HG03108 (cell line): Measurements from ENCODE around the gene CCHCR1.
"Not testable (repeated sequence)": the region's sequence is repeated elsewhere in the genome, so short reads cannot be mapped to it uniquely, and the experiment has no call there.

Experiments used
- ATAC-seq: cut with Tn5 transposase; IDR thresholded peaks from one replicate; pipeline ENCODE4 v1.9.1; 2021; ENCODE audit warnings: moderate library complexity; ENCODE audit not compliant: unreplicated experiment

Gene CCHCR1, protein sequence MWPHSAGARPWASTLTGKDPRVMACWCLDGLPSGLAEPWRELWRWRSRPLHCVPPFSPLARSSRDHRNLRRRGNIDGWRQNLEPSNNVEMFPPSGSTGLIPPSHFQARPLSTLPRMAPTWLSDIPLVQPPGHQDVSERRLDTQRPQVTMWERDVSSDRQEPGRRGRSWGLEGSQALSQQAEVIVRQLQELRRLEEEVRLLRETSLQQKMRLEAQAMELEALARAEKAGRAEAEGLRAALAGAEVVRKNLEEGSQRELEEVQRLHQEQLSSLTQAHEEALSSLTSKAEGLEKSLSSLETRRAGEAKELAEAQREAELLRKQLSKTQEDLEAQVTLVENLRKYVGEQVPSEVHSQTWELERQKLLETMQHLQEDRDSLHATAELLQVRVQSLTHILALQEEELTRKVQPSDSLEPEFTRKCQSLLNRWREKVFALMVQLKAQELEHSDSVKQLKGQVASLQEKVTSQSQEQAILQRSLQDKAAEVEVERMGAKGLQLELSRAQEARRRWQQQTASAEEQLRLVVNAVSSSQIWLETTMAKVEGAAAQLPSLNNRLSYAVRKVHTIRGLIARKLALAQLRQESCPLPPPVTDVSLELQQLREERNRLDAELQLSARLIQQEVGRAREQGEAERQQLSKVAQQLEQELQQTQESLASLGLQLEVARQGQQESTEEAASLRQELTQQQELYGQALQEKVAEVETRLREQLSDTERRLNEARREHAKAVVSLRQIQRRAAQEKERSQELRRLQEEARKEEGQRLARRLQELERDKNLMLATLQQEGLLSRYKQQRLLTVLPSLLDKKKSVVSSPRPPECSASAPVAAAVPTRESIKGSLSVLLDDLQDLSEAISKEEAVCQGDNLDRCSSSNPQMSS

DNA sequence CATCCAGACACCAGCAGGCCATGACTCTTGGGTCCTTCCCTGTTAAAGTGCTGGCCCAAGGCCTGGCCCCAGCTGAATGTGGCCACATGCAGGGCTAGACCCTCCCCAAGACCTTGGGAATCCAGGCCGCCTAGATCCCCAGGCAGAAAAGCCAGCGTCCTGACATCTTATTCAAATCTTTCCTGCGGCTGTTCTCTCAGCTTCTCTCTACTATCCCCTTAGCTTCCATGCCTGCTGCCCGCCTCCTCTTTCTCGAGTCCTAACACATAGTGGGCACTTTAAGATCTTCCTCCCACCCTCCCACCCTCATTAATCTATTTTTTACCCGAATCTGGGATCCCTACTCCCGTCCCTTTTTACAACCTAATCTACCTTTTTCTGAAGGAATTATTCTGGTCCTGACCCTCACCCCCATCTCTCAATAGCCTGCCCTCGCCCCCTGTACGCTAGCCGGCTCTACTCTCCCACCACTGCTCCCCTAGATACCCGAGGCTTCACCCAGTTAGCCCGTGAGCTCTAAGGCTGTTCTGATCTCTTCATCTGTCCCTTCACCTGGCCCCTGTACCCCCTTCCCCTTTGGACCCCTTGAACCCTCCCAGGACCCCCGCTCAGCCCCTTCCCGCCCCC is at the start of gene CCHCR1:
Gene CCHCR1, minus strand, starts transcription at position 290 of the 627 bp plus-strand sequence. Its CDS starts 202 bp downstream, at position 88.
- no peak for ATAC-seq

DNA sequence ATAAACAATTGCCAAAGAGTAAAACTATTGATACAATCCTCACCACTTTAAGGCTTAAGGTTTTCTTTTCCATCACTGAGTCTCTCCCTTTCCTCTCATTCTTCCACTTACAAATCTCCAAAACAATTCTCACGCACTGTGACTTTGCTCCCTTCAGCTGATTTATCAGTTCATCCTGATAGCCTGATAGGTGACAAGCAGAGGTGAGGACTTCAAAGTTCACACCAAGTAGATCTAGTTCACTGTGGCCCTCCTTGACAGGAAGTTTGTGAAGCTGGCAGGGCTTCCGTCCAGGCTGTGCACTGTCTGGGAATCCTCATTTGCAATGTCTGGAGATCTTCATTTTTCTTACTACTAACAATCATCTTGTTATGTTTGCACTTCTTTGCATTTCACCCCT is 48.0 kb upstream of the CCHCR1 start:
- no peak for ATAC-seq

DNA sequence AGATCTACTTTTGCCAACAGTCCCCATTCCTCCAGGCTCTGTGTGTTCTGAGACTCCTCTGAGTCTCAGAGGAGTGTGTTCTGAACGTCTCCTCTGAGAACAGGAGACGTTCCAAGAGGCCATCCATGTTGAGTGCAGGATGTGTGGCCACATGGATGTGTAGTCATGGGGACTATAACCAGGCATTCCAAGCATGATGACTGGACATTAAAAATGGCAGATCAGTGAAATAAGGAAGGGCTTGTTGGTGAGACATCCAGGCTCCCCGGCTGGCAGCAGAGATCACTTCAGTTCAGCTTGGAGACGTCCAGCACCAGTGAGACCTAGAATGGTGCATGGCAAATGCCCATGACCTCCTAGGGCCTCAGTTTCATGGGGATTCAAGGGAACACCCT is 47.1 kb upstream of the CCHCR1 start:
- ATAC-seq: no peak

DNA sequence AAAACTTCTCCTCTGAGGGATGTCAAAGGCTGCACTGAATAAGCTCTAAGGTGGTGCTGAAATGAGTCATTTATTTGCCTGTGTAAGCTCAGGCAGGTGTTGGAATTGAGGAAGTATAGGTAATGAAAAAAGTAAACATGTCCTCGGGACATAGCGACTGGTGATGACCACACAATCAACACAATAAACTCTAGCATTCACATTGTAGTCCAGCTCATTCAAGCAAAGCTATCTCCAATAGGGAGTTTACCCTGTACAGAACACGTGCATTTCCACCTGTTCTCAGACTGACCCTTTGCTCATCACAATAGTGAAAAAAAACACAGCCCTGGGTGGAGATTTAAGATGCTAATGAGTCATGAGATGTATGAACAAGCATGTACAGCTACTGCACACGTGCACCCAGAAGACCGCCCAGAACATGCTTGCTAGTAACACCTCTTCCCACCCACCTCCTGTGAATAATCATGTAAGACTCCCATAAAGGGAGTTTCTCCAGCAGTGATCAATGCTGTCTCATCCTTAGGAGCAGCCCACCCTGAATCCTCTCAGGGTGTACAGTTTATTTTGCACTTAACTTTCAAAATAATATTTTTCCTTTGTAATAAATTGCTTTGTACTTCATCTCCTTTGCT is 45.9 kb upstream of the CCHCR1 start:
- ATAC-seq: peak; percentile 46

DNA sequence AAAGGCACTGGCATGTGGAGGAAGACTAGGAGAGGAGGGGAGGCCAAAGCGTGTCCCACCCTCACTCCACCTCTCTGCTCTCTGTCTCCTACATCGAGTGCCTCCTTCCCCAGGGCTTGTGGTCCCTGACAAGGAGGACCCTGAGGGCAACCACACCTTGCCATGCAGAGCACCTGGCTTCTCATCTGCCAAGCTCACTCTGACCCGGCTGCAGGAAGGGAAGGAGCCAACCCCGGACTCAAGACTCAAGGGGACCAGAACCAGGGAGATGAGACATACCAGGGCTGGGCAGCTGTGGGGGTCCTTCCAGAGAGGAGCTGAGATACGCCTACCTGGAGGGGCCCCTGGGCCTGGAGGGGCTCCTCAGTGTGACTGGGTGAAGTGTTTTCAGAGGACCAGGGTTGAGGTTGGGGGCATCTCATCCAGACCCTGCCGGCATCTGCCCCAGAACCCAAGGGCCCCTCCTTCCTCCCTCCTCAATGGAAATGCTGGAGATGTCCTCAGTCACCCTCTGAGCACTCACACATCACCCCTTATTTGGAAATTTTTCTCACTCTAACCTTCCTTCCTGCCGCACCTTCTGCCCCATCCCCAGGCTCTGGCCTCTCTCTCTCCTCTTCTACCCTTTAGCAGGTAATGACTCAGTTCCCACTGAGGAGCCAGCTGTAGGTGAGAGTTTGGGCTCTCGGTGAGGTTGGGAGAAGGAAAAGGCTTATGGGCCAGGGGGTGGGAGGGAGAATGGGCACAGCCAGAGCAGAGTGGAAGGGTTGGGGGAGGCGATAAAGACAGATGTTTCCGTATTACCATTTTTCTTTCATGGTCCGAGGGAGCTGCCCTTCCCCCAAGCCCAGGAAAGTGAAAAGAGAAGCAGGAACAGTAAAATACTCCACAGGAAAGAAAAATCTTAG is 44.9 kb upstream of the CCHCR1 start:
- no peak for ATAC-seq

DNA sequence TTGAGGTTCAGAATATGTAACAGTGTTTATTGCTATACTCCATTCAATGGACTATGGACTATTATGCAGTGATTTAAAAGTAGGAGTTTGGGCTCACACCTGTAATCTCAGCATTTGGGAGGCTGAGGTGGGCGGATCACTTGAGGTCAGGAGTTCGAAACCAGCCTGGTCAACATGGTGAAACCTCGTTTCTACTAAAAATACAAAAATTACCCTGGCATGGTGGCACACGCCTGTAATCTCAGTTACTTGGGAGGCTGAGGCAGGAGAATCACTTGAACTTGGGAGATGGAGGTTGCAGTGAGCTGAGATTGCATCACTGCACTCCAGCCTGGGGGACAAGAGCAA is 41.5 kb upstream of the CCHCR1 start:
- ATAC-seq: not testable (repeated sequence)

DNA sequence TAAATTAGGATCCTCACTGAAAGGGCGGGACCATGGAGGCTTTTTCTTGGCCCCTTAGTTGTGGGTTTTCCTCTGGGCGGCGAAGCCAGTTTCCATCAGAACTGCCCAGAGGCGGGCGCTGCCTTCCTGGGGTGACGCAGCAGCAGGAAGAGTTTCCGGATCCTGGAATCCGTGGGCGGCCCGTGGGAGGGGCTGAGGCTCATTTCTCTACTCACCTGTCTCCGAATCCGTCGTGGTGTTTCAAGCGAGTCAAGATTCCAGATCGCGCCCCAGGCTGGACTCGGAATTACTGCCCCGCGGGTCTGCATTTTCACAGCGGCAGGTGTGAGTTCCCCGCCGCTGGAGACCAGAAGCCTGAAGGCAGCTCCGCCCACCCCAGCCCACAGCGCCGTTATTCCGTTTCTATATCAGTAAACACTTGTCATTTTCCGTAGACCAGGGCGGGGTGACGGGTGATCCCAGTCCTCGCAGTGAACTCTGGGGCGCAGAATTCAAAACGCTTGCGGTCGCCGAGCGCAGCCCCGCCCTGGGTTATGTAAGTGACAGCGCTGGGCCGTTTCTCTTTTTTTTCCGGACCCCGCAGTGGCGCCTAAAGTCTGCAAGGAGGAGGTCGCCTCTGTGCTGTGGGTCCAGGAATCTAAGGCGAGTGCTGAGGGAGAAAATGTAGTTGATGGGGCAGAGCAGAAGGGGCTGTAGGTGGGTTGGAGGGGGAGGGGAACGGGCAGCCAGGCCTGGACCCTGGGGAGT is 40.1 kb upstream of the CCHCR1 start:
- peak; percentile 62 for ATAC-seq

GRCh38 chr6:31196251-31197022 is 38.8 kb upstream of the CCHCR1 start:
- ATAC-seq: not testable (repeated sequence)

- ATAC-seq: not testable (repeated sequence)
These were observed 37.8 kb upstream of the CCHCR1 start for GRCh38 chr6:31195308-31195979.

DNA sequence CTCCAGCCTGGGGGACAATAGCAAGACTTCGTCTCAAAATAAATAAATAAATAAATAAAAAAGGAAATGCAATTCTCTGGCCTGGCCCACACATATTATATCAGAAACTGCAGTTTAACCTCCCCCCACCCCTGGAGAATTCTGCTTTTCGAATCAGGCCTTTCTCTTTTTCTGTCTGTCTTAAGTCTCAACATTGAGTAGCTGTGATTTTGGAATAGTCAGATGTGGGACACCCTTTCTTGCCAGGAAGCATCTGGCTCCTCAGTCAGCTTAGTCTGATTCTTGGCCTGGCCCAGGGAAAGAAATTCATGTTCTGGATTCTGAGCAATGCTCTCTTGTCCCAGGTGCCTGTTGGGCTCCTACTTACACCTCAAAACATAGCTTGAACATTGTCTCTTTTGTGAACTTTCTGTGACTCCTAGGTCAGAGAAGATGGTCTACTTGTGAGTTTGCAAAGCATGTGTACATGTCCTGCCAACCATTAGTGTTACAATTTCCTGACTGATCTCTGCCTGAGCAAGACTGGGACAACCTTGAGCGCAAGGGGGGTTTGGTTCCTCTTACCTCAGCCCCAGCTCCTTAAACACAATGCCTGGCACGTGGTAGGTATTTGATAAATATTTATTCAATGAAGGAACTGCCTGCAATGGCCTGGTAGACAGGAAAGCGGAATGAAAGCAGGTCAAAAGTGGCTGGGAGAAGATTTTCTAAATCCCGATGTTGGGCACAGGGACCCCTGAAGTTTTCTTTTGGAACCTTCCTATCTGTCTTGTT is 36.6 kb upstream of the CCHCR1 start:
- ATAC-seq: no peak

GRCh38 chr6:31193206-31193605 is 35.6 kb upstream of the CCHCR1 start:
- ATAC-seq: no peak

DNA sequence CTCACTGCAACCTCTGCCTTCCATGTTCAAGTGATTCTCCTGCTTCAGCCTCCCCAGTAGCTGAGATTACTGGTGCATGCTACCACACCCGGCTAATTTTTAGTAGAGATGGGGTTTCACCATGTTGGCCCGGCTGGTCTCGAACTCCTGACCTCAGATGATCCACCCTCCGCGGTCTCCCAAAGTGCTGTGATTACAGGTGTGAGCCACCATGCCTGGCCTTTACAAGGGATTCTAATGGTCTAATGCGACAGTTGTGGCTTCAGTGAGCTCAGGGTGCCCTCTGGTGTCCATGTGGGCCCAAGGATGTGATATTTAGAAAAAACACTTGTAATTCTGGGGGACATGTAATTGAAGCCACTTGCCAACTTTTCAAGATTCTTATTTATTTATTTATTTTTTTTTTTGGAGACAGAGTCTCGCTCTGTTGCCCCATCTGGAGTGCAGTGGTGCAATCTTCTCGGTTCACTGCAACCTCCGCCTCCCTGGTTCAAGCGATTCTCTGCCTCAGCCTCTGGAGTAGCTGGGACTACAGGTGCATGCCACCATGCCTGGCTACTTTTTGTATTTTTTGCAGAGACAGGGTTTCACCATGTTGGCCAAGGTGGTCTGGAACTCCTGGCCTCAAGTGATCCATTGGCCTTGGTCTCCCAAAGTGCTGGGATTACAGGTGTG is 35.0 kb upstream of the CCHCR1 start:
- not testable (repeated sequence) for ATAC-seq

DNA sequence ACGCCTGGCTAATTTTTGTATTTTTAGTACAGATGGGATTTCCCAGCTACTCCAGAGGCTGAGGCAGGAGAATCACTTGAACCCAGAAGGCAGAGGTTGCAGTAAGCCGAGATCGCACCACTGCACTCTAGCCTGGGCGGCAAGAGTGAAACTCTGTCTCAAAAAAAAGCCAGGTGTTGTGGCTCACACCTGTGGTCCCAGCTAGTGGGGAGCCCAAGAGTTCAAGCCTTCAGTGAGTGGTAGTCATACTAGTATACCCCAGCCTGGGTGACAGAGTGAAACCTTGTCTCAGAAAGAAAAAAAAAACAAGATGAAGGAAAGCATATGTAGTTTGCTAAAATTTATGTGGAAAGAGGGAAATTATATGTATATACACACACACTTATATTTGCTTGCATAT is 32.9 kb upstream of the CCHCR1 start:
- ATAC-seq: peak; percentile 58

GRCh38 chr6:31189223-31189622 is 31.6 kb upstream of the CCHCR1 start:
- ATAC-seq: not testable (repeated sequence)

GRCh38 chr6:31187780-31188194 is 30.2 kb upstream of the CCHCR1 start:
- ATAC-seq: no peak

GRCh38 chr6:31186052-31186734 is 28.6 kb upstream of the CCHCR1 start:
- no peak for ATAC-seq
